NCI-H128 (cell line): ENCODE measurements around the gene CNIH1.
"Not testable (repeated sequence)": the region's sequence is repeated elsewhere in the genome, so short reads cannot be mapped to it uniquely, and the experiment has no call there.

Experiments used
- DNase-seq: peaks from one replicate; lab custom pipeline; 2025; ENCODE audit not compliant: unreplicated experiment; lab: John Stamatoyannopoulos, UW

CNIH1 gene

DNA sequence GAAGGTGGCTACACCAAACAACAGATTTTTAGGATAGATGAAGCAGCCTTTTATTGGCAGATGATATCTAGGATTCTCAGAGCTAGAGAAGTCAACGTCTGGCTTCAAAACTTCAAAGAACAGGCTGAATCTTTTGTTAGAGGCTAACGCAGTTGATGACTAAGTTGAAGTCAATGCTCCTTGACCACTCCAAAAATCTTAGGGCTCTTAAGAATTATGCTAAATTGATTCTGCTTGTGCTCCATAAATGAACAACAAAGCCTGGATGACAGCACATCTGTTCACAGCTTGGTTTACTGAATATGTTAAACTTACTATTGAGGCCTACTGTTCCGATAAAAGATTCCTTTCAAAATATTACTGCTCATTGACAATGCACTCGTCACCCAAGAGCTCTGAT is 57.3 kb downstream of the CNIH1 start:
- no peak for DNase-seq

DNA sequence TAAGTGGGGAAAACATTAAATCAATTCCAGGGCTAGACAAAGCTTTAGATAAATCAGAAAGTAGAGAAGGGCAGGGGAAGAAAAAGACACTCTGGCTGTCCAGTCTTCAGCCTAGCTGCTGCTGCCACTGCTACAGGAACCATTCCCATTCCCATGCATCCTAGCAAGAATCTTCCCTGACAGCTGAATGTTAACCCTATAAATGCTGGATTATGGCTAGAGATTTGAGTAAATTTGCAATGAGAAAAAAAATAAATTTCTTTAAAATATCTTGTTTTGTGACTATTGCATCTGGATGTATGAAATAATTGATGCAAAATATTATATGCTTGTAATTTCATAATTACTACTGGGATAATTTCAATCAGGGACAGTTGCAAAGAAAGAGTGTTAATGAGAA is 59.4 kb downstream of the CNIH1 start:
- DNase-seq = no peak

DNA sequence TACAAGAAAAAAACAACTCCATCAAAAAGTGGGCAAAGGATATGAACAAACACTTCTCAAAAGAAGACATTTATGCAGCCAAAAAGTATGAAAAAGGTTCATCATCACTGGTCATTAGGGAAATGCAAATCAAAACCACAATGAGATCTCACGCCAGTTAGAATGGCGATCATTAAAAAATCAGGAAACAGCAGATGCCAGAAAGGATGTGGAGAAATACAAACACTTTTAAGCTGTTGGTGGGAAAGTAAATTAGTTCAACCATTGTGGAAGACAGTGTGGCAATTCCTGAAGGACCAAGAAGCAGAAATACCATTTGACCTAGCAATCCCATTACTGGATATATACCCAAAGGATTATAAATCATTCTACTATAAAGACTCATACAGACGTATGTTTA is 60.6 kb downstream of the CNIH1 start:
- not testable (repeated sequence) for DNase-seq

DNA sequence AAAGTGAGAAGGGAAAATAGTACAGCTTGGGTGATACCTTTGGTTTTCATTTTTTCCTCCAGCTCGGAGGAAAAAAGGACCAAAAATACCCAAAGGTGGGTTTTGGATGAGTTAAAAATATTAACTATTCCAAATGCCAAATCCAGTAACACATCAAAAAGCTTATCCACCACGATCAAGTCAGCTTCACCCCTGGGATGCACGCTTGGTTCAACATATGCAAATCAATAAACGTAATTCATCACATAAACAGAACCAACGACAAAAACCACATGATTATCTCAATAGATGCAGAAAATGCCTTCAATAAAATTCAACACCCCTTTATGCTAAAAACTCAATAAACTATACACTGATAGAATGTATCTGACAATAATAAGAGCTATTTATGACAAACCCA is 62.3 kb downstream of the CNIH1 start:
- DNase-seq = not testable (repeated sequence)

DNA sequence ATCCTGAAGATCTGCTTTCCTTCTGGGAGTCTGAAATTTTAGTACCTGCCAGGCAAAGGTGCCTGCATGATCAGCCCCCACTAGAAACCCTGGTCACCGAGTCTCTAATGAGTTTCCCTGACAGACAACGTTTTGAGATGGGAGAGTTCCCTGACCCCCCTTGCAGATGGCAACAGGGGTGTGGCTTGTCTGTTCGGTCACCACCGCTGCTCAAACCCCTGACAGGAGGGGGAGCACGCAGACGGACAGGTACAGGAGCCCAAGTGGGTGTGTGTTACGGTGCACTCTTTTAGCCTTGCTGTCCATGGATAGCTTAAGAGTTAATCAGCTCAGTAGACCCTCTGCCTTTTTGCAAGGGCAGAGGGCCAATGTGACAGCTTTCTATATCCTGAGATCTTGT is 63.7 kb downstream of the CNIH1 start:
- no peak for DNase-seq

DNA sequence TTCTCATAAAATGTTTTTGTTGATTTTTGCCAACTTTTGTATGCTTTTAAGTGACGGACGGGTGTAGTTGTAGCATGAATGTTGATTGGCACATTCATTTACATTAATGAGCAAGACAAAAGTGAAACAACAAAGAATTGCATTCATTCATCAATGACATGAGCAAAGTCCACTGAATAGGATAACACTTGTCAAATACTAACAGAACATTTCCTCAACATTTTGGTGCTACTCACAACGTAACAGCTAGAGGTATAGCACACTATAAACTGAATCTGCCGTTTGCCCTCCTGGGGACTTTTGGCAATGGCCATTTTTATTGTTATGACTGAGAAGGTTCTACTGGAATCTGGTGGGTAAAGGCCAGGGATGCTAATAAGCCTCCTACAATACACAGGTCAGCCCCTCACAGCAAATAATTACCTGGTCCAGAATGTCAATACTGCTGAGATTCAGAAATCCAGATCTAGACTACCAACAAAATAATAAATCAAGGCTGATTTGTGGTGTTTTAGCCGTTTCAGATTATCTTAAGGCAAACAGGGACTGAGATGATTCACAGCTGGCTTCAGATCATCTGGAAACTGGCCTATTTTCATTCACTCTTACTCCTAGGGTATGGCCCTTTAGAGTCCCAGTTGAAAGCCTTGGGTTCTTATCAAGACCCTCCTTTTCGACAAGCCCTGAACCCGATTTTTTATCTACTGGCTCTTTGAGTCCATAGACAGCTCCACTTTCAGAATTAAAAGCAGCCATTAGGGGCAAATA is 66.9 kb downstream of the CNIH1 start:
- no peak for DNase-seq
